ENCODE measurements around the gene STMND1.
"Not testable (repeated sequence)": the region's sequence is repeated elsewhere in the genome, so short reads cannot be mapped to it uniquely, and the experiment has no call there.

Gene STMND1

GRCh38 chr6:17101422-17102257 lies at the start of gene STMND1:
Gene STMND1, plus strand, starts transcription at chr6:17102050. Its CDS starts 208 bp downstream, at chr6:17102258.
- DNase-seq (ENCODE audit: low read depth in 2 of 2) = no peak

GRCh38 chr6:17054647-17055046 lies 47.2 kb upstream of the STMND1 start:
- DNase-seq (ENCODE audit: low read depth in 2 of 2) = no peak

GRCh38 chr6:17057322-17057721 lies 44.5 kb upstream of the STMND1 start:
- DNase-seq (ENCODE audit: low read depth in 2 of 2) = no peak

- no peak for DNase-seq (ENCODE audit: low read depth in 2 of 2)
Measured at GRCh38 chr6:17058550-17058949, 43.3 kb upstream of the STMND1 start.

GRCh38 chr6:17059022-17059421 lies 42.8 kb upstream of the STMND1 start:
- DNase-seq (ENCODE audit: low read depth in 2 of 2) = no peak

- DNase-seq (ENCODE audit: low read depth in 2 of 2) = no peak
Measured at GRCh38 chr6:17059850-17060249, 42.0 kb upstream of the STMND1 start.

GRCh38 chr6:17061097-17061496 lies 40.8 kb upstream of the STMND1 start:
- no peak for DNase-seq (ENCODE audit: low read depth in 2 of 2)

GRCh38 chr6:17062871-17063440 lies 38.9 kb upstream of the STMND1 start:
- no peak for DNase-seq (ENCODE audit: low read depth in 2 of 2)

GRCh38 chr6:17064975-17065374 lies 36.9 kb upstream of the STMND1 start:
- DNase-seq (ENCODE audit: low read depth in 2 of 2) = no peak

- no peak for DNase-seq (ENCODE audit: low read depth in 2 of 2)
Measured at GRCh38 chr6:17066610-17067009, 35.2 kb upstream of the STMND1 start.

GRCh38 chr6:17068972-17069371 lies 32.9 kb upstream of the STMND1 start:
- not testable (repeated sequence) for DNase-seq (ENCODE audit: low read depth in 2 of 2)

GRCh38 chr6:17070400-17070799 lies 31.4 kb upstream of the STMND1 start:
- DNase-seq (ENCODE audit: low read depth in 2 of 2) = not testable (repeated sequence)

GRCh38 chr6:17073596-17073995 lies 28.3 kb upstream of the STMND1 start:
- DNase-seq (ENCODE audit: low read depth in 2 of 2) = not testable (repeated sequence)

- no peak for DNase-seq (ENCODE audit: low read depth in 2 of 2)
Measured at GRCh38 chr6:17081273-17081672, 20.6 kb upstream of the STMND1 start.

GRCh38 chr6:17081860-17082508 lies 19.9 kb upstream of the STMND1 start:
- DNase-seq (ENCODE audit: low read depth in 2 of 2) = no peak

- DNase-seq (ENCODE audit: low read depth in 2 of 2) = no peak
Measured at GRCh38 chr6:17083397-17083796, 18.5 kb upstream of the STMND1 start.

GRCh38 chr6:17086469-17086868 lies 15.4 kb upstream of the STMND1 start:
- no peak for DNase-seq (ENCODE audit: low read depth in 2 of 2)

GRCh38 chr6:17088091-17088611 lies 13.7 kb upstream of the STMND1 start:
- DNase-seq (ENCODE audit: low read depth in 2 of 2) = no peak

GRCh38 chr6:17091122-17091521 lies 10.7 kb upstream of the STMND1 start:
- DNase-seq (ENCODE audit: low read depth in 2 of 2) = no peak

- no peak for DNase-seq (ENCODE audit: low read depth in 2 of 2)
Measured at GRCh38 chr6:17093686-17094085, 8.2 kb upstream of the STMND1 start.

- no peak for DNase-seq (ENCODE audit: low read depth in 2 of 2)
Measured at GRCh38 chr6:17096096-17096495, 5.8 kb upstream of the STMND1 start.

- DNase-seq (ENCODE audit: low read depth in 2 of 2) = no peak
Measured at GRCh38 chr6:17096652-17097051, 5.2 kb upstream of the STMND1 start.

GRCh38 chr6:17097982-17098381 lies 3.9 kb upstream of the STMND1 start:
- DNase-seq (ENCODE audit: low read depth in 2 of 2) = no peak

Measured in stimulated activated CD4-positive, alpha-beta T cell treated with anti-CD3 and anti-CD28 coated beads, Interleukin-4, amount 100 ng/mL, for 48 hours (primary cell).